ENCODE data around the gene DLG1.
"Not testable (repeated sequence)": the region's sequence is repeated elsewhere in the genome, so short reads cannot be mapped to it uniquely, and the experiment has no call there.

Gene DLG1

GRCh38 chr3:197080344-197080743 is 218.1 kb downstream of the DLG1 start:
- DNase-seq: no peak

- no peak for DNase-seq
Measured at GRCh38 chr3:197076415-197076814, 222.0 kb downstream of the DLG1 start.

GRCh38 chr3:197068077-197068476 is 230.3 kb downstream of the DLG1 start:
- DNase-seq: no peak

- DNase-seq: no peak
Measured at GRCh38 chr3:197064771-197065170, 233.6 kb downstream of the DLG1 start.

GRCh38 chr3:197062446-197062845 is 236.0 kb downstream of the DLG1 start:
- no peak for DNase-seq

- not testable (repeated sequence) for DNase-seq
Measured at GRCh38 chr3:197051637-197052036, 246.8 kb downstream of the DLG1 start.

GRCh38 chr3:197050511-197050910 is 247.9 kb downstream of the DLG1 start:
- no peak for DNase-seq

- no peak for DNase-seq
Measured at GRCh38 chr3:197042539-197042938, 255.9 kb downstream of the DLG1 start.

GRCh38 chr3:197041875-197042488 is 256.4 kb downstream of the DLG1 start:
- no peak for DNase-seq

- no peak for DNase-seq
Measured at GRCh38 chr3:197040658-197041057, 257.8 kb downstream of the DLG1 start.

- DNase-seq: no peak
Measured at GRCh38 chr3:197038679-197039462, 259.5 kb downstream of the DLG1 start.

GRCh38 chr3:197035577-197035976 is 262.8 kb downstream of the DLG1 start:
- no peak for DNase-seq

GRCh38 chr3:197034778-197035177 is 263.6 kb downstream of the DLG1 start:
- not testable (repeated sequence) for DNase-seq

GRCh38 chr3:197033764-197034163 is 264.6 kb downstream of the DLG1 start:
- DNase-seq: not testable (repeated sequence)

- DNase-seq: no peak
Measured at GRCh38 chr3:197031315-197032285, 266.8 kb downstream of the DLG1 start.

GRCh38 chr3:197030379-197031314 is 267.8 kb downstream of the DLG1 start:
- no peak for DNase-seq

- peak; percentile 51 to 52 for DNase-seq
Measured at GRCh38 chr3:197029511-197030167, 268.8 kb downstream of the DLG1 start, which contains the start of gene MELTF. MELTF (minus strand) TSS chr3:197029817; CDS start chr3:197029702, 115 bp downstream.

GRCh38 chr3:197028728-197029510 is 269.5 kb downstream of the DLG1 start:
- no peak for DNase-seq

- DNase-seq: no peak
Measured at GRCh38 chr3:197027896-197028727, 270.3 kb downstream of the DLG1 start.

Measured in activated CD4-positive, alpha-beta T cell treated with anti-CD3 and anti-CD28 coated beads, Interleukin-2, amount 50 U/mL, for 4 hours (primary cell).